Motor neuron (in vitro differentiated cells): ENCODE data around the gene IFNW1. TPM values are rescaled to one million over a fixed set of nuclear protein-coding genes. Genes with fewer than 3 reads are reported as not detected.
"Not testable (repeated sequence)": the region's sequence is repeated elsewhere in the genome, so short reads cannot be mapped to it uniquely, and the experiment has no call there.

Experiments used
- ATAC-seq, 8 experiments: fragments of 200-7000 bp; cut with Tn5 transposase; replicated peaks in 6 of 8; 2 replicates each; pipeline ENCODE4 v1.8.0; 2021; ENCODE audit warnings: mild to moderate bottlenecking in 8 of 8, moderate library complexity in 8 of 8
- H3K27ac ChIP-seq, 2 donors: fragments of 250-450 bp; sonication (Bioruptor Pico); 2 replicates each; pipeline ENCODE4 v1.9.0; 2021; ENCODE audit warnings: antibody characterized with exemption in 2 of 2, mild to moderate bottlenecking in 2 of 2, moderate library complexity in 1 of 2
- H3K4me1 ChIP-seq, 2 donors: fragments of 250-450 bp; sonication (Bioruptor Pico); replicated peaks in 1 of 2; 2 replicates each; pipeline ENCODE4 v1.6.1; 2021; ENCODE audit warnings: antibody characterized with exemption in 2 of 2, mild to moderate bottlenecking in 2 of 2, moderate library complexity in 1 of 2
- H3K4me3 ChIP-seq, 5 donors: fragments of 250-450 bp; sonication (Bioruptor Pico); 2 replicates each; pipeline ENCODE4 v1.9.0; 2021; ENCODE audit warnings: antibody characterized with exemption in 5 of 5, mild to moderate bottlenecking in 5 of 5, moderate library complexity in 4 of 5
- WGBS, 10 experiments: fragments of 450-650 bp; shearing (Covaris generic); methylation state at CpG; one replicate each; pipeline ENCODE4 v1.0.0; 2022; 5-methylcytosine and 5-hydroxymethylcytosine counted together
- in situ Hi-C, 9 experiments: fragments of 400-800 bp; cut with MboI; loops; one replicate each; pipeline ENCODE4 v1.15.0; 2021; ENCODE audit warnings: low sequenced_read_pairs in 9 of 9, low pct_unique_long_range_greater_than_20kb in 2 of 9; ENCODE audit not compliant: unreplicated experiment in 9 of 9
- total RNA-seq, 8 experiments: library from RNA; unstranded; fragments of 300-600 nt; gene quantifications; 2 replicates each; pipeline versions ENCODE4 v1.2.3 to v1.2.4, GENCODE V29; 2022

Gene IFNW1
- total RNA-seq: under 1 TPM in 3 of 8 experiments, not detected in 5; 0.05 to 0.29 (median 0.13) TPM

- Histone ChIP-seq H3K4me3 (no peak within 1 kb of the TSS), H3K4me1 (no peaks in the 10 kb centered on the region), H3K27ac (no peak within 1 kb of the TSS)
- in situ Hi-C loops: no loop called here
- ATAC-seq: peak in 3 of 8 experiments; percentile 69 to 80 (median 75)
- 0 to 80% (median 20%) methylated on average over 1 of the region's 1 CpG; no CpG with 5 or more reads in 3 of the 10 experiments for WGBS, 10 experiments
Measured at GRCh38 chr9:21141427-21141882, at the start of gene IFNW1. Gene IFNW1, minus strand, starts transcription at chr9:21141832. Its CDS starts 262 bp downstream, at chr9:21141570.

GRCh38 chr9:21187487-21187886 is 45.9 kb upstream of the IFNW1 start, which contains the start of gene IFNA4:
Gene IFNA4, minus strand, starts transcription at chr9:21187587. Its CDS starts 56 bp downstream, at chr9:21187531.
- H3K27ac ChIP-seq, in situ Hi-C loops, ATAC-seq, H3K4me1 ChIP-seq, H3K4me3 ChIP-seq: not testable (repeated sequence)
- 17 to 100% (median 77%) methylated on average over 1 to 2 of the region's 3 CpGs; no CpG with 5 or more reads in 2 of the 10 experiments for WGBS, 10 experiments

- H3K4me3 ChIP-seq, H3K27ac ChIP-seq, in situ Hi-C loops, H3K4me1 ChIP-seq: not testable (repeated sequence)
- ATAC-seq: peak in 3 of 8 experiments; percentile 83 to 89 (median 88)
- 0 to 46% (median 12%) methylated on average over 1 to 3 of the region's 4 CpGs; no CpG with 5 or more reads in 2 of the 10 experiments for WGBS, 10 experiments
Measured at GRCh38 chr9:21182810-21183736, 41.4 kb upstream of the IFNW1 start.

- ATAC-seq: no peak
- 43 to 100% (median 75%) methylated on average over 1 to 2 of the region's 2 CpGs; no CpG with 5 or more reads in 6 of the 10 experiments for WGBS, 10 experiments
- in situ Hi-C loops: no loop called here
Measured at GRCh38 chr9:21174671-21175070, 33.0 kb upstream of the IFNW1 start.

GRCh38 chr9:21172156-21172555 is 30.5 kb upstream of the IFNW1 start:
- WGBS, 10 experiments: 50 to 92% (median 66%) methylated on average over 1 to 3 of the region's 3 CpGs; no CpG with 5 or more reads in 3 of the 10 experiments
- in situ Hi-C loops: no loop called here
- Histone ChIP-seq H3K4me1 (no peaks in the 10 kb centered on the region), H3K4me3 (no peak overlapping the region), H3K27ac (no peak overlapping the region)
- no peak for ATAC-seq

More at GRCh38 chr9:21174671-21175070, 33.0 kb upstream of the IFNW1 start:
- Histone ChIP-seq H3K4me3 (no peak overlapping the region), H3K27ac (no peak overlapping the region), H3K4me1 (no peaks in the 10 kb centered on the region)

GRCh38 chr9:21171351-21171750 is 29.7 kb upstream of the IFNW1 start:
- Histone ChIP-seq H3K4me1 (no peaks in the 10 kb centered on the region), H3K4me3 (no peak overlapping the region), H3K27ac (no peak overlapping the region)
- in situ Hi-C loops: no loop called here
- WGBS, 10 experiments: 31 to 100% (median 80%) methylated on average over 1 of the region's 1 CpG; no CpG with 5 or more reads in 1 of the 10 experiments
- ATAC-seq: no peak

GRCh38 chr9:21166560-21166959 is 24.9 kb upstream of the IFNW1 start, which contains the start of gene IFNA21:
Gene IFNA21, minus strand, starts transcription at chr9:21166660. Its CDS starts 48 bp downstream, at chr9:21166612.
- H3K4me1 ChIP-seq, H3K4me3 ChIP-seq, H3K27ac ChIP-seq, ATAC-seq, in situ Hi-C loops: not testable (repeated sequence)
- WGBS, 10 experiments: 57 to 100% (median 97%) methylated on average over 1 to 2 of the region's 2 CpGs; no CpG with 5 or more reads in 4 of the 10 experiments

GRCh38 chr9:21165516-21165915 is 23.9 kb upstream of the IFNW1 start:
- in situ Hi-C loops: no loop called here
- Histone ChIP-seq H3K27ac (no peak overlapping the region), H3K4me3 (no peak overlapping the region), H3K4me1 (no peaks in the 10 kb centered on the region)
- 40 to 100% (median 85%) methylated on average over 1 of the region's 1 CpG; no CpG with 5 or more reads in 1 of the 10 experiments for WGBS, 10 experiments
- ATAC-seq: no peak

GRCh38 chr9:21160178-21160577 is 18.5 kb upstream of the IFNW1 start:
- Histone ChIP-seq H3K4me3 (no peak overlapping the region), H3K27ac (no peak overlapping the region), H3K4me1 (no peaks in the 10 kb centered on the region)
- in situ Hi-C loops: no loop called here
- ATAC-seq: peak in 3 of 8 experiments; percentile 22 to 43 (median 34)
- 0% methylated on average over 1 of the region's 1 CpG; no CpG with 5 or more reads in 7 of the 10 experiments for WGBS, 10 experiments

GRCh38 chr9:21155501-21155900 is 13.9 kb upstream of the IFNW1 start:
- Histone ChIP-seq H3K27ac (no peak overlapping the region), H3K4me1 (no peaks in the 10 kb centered on the region), H3K4me3 (no peak overlapping the region)
- in situ Hi-C loops: no loop called here
- 0 to 100% (median 59%) methylated on average over 1 to 2 of the region's 2 CpGs; no CpG with 5 or more reads in 2 of the 10 experiments for WGBS, 10 experiments
- no peak for ATAC-seq

- 0 to 33% (median 19%) methylated on average over 1 to 3 of the region's 3 CpGs; no CpG with 5 or more reads in 3 of the 10 experiments for WGBS, 10 experiments
Measured at GRCh38 chr9:21154018-21154608, 12.5 kb upstream of the IFNW1 start.

GRCh38 chr9:21153336-21154017 is 11.8 kb upstream of the IFNW1 start:
- 17 to 100% (median 44%) methylated on average over 1 to 3 of the region's 3 CpGs; no CpG with 5 or more reads in 1 of the 10 experiments for WGBS, 10 experiments
- no peak overlapping the region for H3K27ac ChIP-seq
- ATAC-seq: peak; percentile 36 to 87 (median 60)
- no peak overlapping the region for H3K4me3 ChIP-seq
- in situ Hi-C loops: no loop called here
- no peaks in the 10 kb centered on the region for H3K4me1 ChIP-seq

More at GRCh38 chr9:21154018-21154608, 12.5 kb upstream of the IFNW1 start:
- peak; percentile 41 to 85 (median 68) for ATAC-seq
- in situ Hi-C loops: no loop called here
- H3K4me3 ChIP-seq: no peak overlapping the region
- H3K4me1 ChIP-seq: no peaks in the 10 kb centered on the region
- no peak overlapping the region for H3K27ac ChIP-seq
